Activated CD8-positive, alpha-beta T cell treated with anti-CD3 and anti-CD28 coated beads for 36 hours (primary cell): Measurements from ENCODE around the gene ABHD12. TPM values are rescaled to one million over a fixed set of nuclear protein-coding genes. Genes with fewer than 3 reads are reported as not detected.

Experiments used
- ATAC-seq: fragments of 200-7000 bp; cut with Tn5 transposase; one replicate; pipeline ENCODE4 v1.10.0; 2021; ENCODE audit warnings: mild to moderate bottlenecking, moderate library complexity
- CTCF ChIA-PET: fragments of 350-600 bp; sonication (Branson Sonifier 250); formaldehyde crosslinking; loops from one replicate; lab custom pipeline; 2021; ENCODE audit warnings: antibody characterized with exemption; lab: Charles Lee
- POLR2A ChIA-PET: fragments of 350-600 bp; sonication (Branson Sonifier 250); formaldehyde crosslinking; loops from one replicate; lab custom pipeline; 2021; ENCODE audit warnings: antibody characterized with exemption; lab: Charles Lee
- DNase-seq: peaks from one replicate; pipeline ENCODE4 v3.0.0-alpha.2; 2020
- H3K27ac Mint-ChIP-seq: one replicate; pipeline ENCODE4 v1.8.0; 2021; ENCODE audit warnings: mild to moderate bottlenecking, mixed read lengths
- H3K27me3 Mint-ChIP-seq: one replicate; pipeline ENCODE4 v1.8.0; 2021; ENCODE audit warnings: mixed read lengths
- H3K36me3 Mint-ChIP-seq: one replicate; pipeline ENCODE4 v1.8.0; 2021; ENCODE audit warnings: low read depth, mixed read lengths
- H3K4me1 Mint-ChIP-seq: one replicate; pipeline ENCODE4 v1.8.0; 2021; ENCODE audit warnings: low read depth, mixed read lengths
- H3K4me3 Mint-ChIP-seq: one replicate; pipeline ENCODE4 v1.8.0; 2021; ENCODE audit warnings: mild to moderate bottlenecking, moderate library complexity, mixed read lengths
- H3K9me3 Mint-ChIP-seq: one replicate; pipeline ENCODE4 v1.8.0; 2021; ENCODE audit warnings: mixed read lengths
- intact Hi-C: fragments of 100-400 bp; cut with micrococcal nuclease; formaldehyde crosslinking; loops from one replicate; pipeline ENCODE4 v1.10.0; 2022
- total RNA-seq, 2 experiments: library from RNA; stranded (reverse); gene quantifications; one replicate each; pipeline ENCODE4 v1.2.3, GENCODE V29; 2021
- TF ChIP-seq, protein P1 (sequence below): fragments of 200-600 bp; IDR thresholded peaks from one replicate; pipeline ENCODE4 v1.8.0; 2022; ENCODE audit warnings: antibody characterized with exemption, mild to moderate bottlenecking

Gene ABHD12
- total RNA-seq, 2 experiments from 2014 or later: 16.0 to 17.0 TPM

DNA sequence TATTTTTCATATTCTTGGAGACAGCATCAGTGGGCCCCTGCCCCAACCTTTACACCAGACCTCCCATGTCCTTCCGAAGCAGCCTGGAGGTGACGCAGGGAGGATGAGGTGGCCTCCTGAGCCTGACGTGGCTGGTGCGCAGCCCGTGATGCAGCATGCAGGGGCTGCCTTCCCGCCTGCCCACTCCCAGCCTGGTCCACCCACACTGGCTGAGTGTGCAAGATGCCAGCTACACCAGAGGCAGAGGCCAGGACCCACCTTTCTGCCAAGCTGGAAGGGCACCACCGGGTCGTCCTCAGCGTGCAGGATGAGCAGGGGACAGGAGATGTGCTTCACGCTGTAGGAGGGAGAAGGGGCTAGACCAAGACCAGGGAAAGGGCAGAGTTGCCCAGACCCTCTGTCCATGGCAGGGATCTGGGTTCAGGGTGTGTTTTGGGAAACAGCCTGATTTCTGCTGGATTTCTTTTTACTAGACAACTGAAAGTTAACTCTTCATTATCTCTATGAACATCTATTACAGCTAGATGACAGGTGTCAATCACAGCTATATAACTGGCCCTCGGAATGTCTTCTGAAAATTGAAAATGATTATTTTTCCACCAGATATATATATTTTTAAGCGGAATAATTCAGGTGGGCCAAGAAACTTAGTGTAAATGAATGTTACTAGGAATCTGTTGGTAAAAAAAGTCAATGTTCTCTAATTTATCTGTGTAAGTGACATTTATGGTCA is 87.2 kb downstream of the ABHD12 start:
- intact Hi-C loops: no loop called here

DNA sequence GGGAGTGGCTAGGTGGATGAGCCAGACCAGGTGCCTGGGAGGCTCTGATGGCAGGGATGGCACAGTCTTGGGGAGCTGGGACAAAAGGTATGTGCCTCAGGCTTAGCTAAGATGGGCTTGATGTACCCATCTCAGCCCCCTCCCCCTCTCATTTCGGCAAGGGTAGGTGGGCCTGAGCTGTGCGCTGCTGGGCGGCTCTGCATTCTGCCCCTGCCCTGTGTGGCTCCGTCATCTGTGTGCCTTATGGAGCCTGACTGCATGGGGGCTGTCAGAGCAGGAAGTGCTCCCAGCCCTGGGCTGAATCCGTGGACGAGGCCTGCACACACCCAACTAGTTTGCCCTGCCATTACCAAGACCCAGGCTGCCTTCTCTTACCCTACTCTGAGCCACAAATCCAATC is 88.0 kb downstream of the ABHD12 start:
- Mint-ChIP-seq H3K27me3 (no peaks in the 10 kb centered on the region), H3K4me1 (no peaks in the 10 kb centered on the region), H3K36me3 (peaks cover 3% of the 10 kb centered on the region), H3K4me3 (no peak overlapping the region), H3K27ac (no peak overlapping the region), H3K9me3 (no peaks in the 10 kb centered on the region)
- ChIA-PET CTCF (interaction anchor here (1.3 kb wide), 1 partner anchor 8 kb away, joined by 3 read pairs; no protein-coding TSS in a partner anchor), POLR2A (interaction anchor here (1.0 kb wide), 1 partner anchor 20 kb away, joined by 3 read pairs; no protein-coding TSS in a partner anchor)
- ATAC-seq: no peak
- DNase-seq: no peak
- TF ChIP-seq, protein P1, sequence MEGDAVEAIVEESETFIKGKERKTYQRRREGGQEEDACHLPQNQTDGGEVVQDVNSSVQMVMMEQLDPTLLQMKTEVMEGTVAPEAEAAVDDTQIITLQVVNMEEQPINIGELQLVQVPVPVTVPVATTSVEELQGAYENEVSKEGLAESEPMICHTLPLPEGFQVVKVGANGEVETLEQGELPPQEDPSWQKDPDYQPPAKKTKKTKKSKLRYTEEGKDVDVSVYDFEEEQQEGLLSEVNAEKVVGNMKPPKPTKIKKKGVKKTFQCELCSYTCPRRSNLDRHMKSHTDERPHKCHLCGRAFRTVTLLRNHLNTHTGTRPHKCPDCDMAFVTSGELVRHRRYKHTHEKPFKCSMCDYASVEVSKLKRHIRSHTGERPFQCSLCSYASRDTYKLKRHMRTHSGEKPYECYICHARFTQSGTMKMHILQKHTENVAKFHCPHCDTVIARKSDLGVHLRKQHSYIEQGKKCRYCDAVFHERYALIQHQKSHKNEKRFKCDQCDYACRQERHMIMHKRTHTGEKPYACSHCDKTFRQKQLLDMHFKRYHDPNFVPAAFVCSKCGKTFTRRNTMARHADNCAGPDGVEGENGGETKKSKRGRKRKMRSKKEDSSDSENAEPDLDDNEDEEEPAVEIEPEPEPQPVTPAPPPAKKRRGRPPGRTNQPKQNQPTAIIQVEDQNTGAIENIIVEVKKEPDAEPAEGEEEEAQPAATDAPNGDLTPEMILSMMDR: no peak
- intact Hi-C loops: no loop called here

More for the DNA sequence above, 87.2 kb downstream of the ABHD12 start:
- no peaks in the 10 kb centered on the region for H3K4me1 Mint-ChIP-seq
- no peak for ATAC-seq
- H3K9me3 Mint-ChIP-seq: no peaks in the 10 kb centered on the region
- DNase-seq: no peak
- POLR2A ChIA-PET: interaction anchor here (0.6 to 1.0 kb wide), 2 partner anchors 21 to 99 kb away, joined by 3 read pairs; no protein-coding TSS in a partner anchor
- TF ChIP-seq, protein P1: no peak
- CTCF ChIA-PET: interaction anchor here (1.3 kb wide), 1 partner anchor 8 kb away, joined by 3 read pairs; no protein-coding TSS in a partner anchor
- no peak overlapping the region for H3K4me3 Mint-ChIP-seq
- H3K36me3 Mint-ChIP-seq: peaks cover 3% of the 10 kb centered on the region
- H3K27me3 Mint-ChIP-seq: no peaks in the 10 kb centered on the region
- no peak overlapping the region for H3K27ac Mint-ChIP-seq

DNA sequence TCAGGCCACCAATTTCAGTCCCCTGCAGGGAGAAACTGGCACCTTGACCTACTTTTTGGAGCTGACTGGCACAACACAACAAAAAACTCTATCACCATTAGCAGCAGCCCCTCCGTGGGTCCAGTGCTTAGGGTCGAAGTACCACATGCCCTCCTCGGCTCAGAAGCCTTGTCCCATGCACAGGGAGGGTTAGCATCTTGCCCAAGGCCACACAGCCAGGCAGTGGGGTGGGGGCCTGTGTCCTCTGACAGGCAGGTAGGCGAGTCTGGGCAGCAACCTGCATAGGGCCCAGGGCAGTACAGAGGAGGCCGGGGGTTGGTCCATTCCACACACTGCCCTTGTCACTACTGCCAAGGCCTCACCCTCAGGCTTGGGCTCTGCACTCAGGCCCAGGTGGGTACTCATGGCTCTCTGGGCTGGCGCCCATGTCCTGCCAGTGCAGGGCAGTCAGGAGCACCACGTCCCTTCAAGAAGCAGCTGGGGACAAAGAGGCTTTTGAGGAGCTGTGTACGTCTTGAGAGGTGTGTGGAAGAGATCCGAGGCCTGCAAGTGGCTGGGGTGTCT is 89.2 kb downstream of the ABHD12 start:
- Mint-ChIP-seq H3K4me1 (peaks cover 1% of the 10 kb centered on the region), H3K4me3 (no peak overlapping the region), H3K27me3 (no peaks in the 10 kb centered on the region), H3K9me3 (no peaks in the 10 kb centered on the region), H3K27ac (peak overlapping the region; percentile 15), H3K36me3 (no peaks in the 10 kb centered on the region)
- TF ChIP-seq, protein P1: no peak
- ATAC-seq (no peak), DNase-seq (no peak)
- intact Hi-C loops: loop anchor here (2.0 kb wide), 1 partner anchor 97 kb away; no protein-coding TSS in a partner anchor
- ChIA-PET POLR2A (no interaction called here), CTCF (interaction anchor here (0.8 kb wide), 1 partner anchor 15 kb away, joined by 3 read pairs; no protein-coding TSS in a partner anchor)

DNA sequence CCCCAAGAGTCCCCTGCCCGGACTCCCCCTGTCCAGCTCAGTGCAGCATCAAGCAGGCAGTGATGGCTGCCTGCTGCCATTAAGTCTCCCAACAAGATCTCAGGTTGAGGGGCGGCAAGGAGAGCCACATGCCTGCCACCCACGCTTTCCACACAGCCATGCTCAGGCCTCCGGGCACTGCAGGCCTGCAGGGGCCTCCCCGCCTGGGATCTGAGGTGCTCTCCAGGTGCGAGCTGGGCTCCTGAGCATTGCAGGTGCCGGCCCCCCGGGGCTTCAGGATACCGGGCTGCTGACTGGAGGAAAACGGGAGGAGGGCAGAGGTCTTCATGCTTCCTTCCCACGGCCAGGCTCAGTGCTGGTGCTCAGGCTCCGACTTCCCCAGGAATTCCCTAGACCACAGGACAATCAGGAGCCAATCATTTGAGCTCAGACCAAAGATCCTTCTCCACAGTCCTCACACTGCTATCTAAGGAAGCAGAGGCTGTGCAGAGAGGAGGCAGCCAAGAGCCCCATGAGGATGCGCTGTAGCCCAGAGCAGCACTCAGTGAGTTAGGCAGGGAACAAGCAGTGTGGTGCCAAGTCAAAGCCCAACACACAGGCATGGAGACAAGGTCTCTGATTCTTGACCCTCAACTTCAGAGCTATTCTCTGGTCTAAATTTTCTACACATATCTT is 90.0 kb downstream of the ABHD12 start:
- Mint-ChIP-seq H3K4me3 (no peak overlapping the region), H3K27ac (no peak overlapping the region), H3K9me3 (no peaks in the 10 kb centered on the region), H3K36me3 (no peaks in the 10 kb centered on the region), H3K27me3 (no peaks in the 10 kb centered on the region), H3K4me1 (peaks cover 3% of the 10 kb centered on the region)
- TF ChIP-seq, protein P1: no peak
- POLR2A ChIA-PET: interaction anchor here (1.0 kb wide), 1 partner anchor 99 kb away, joined by 3 read pairs; no protein-coding TSS in a partner anchor
- intact Hi-C loops: loop anchor here (2.0 kb wide), 1 partner anchor 98 kb away; no protein-coding TSS in a partner anchor
- DNase-seq (no peak), ATAC-seq (no peak)
- CTCF ChIA-PET: interaction anchor here (0.8 to 2.8 kb wide), 3 partner anchors 10 to 98 kb away, joined by 3 to 7 read pairs (median 4); no protein-coding TSS in a partner anchor
